ENCODE data around the gene IAH1.
"Not testable (repeated sequence)": the region's sequence is repeated elsewhere in the genome, so short reads cannot be mapped to it uniquely, and the experiment has no call there.

DNA sequence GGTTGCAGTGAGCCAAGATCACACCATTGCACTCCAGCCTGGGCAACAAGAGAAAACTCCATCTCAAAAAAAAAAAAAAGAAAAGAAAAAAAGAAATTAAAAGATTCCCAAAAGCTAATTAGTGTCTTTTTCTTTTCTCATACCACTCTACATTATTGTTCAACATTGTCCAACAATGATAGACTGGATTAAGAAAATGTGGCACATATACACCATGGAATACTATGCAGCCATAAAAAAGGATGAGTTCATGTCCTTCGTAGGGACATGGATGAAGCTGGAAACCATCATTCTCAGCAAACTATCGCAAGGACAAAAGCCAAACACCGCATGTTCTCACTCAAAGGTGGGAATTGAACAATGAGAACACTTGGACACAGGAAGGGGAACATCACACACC is 39.6 kb downstream of the IAH1 start:
- TF ChIP-seq, protein P1, sequence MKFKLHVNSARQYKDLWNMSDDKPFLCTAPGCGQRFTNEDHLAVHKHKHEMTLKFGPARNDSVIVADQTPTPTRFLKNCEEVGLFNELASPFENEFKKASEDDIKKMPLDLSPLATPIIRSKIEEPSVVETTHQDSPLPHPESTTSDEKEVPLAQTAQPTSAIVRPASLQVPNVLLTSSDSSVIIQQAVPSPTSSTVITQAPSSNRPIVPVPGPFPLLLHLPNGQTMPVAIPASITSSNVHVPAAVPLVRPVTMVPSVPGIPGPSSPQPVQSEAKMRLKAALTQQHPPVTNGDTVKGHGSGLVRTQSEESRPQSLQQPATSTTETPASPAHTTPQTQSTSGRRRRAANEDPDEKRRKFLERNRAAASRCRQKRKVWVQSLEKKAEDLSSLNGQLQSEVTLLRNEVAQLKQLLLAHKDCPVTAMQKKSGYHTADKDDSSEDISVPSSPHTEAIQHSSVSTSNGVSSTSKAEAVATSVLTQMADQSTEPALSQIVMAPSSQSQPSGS (CRISPR knock-in tag; IDR thresholded peaks at IDR 0.05) = not testable (repeated sequence)
- TF ChIP-seq, protein P2, sequence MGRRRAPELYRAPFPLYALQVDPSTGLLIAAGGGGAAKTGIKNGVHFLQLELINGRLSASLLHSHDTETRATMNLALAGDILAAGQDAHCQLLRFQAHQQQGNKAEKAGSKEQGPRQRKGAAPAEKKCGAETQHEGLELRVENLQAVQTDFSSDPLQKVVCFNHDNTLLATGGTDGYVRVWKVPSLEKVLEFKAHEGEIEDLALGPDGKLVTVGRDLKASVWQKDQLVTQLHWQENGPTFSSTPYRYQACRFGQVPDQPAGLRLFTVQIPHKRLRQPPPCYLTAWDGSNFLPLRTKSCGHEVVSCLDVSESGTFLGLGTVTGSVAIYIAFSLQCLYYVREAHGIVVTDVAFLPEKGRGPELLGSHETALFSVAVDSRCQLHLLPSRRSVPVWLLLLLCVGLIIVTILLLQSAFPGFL (CRISPR knock-in tag; IDR thresholded peaks at IDR 0.05) = not testable (repeated sequence)
- TF ChIP-seq POLR2AphosphoS2 (IDR thresholded peaks at IDR 0.05; ENCODE audit: low read length); DACH1 (IDR thresholded peaks at IDR 0.05; ENCODE audit: partially characterized antibody); POLR2AphosphoS5 (IDR thresholded peaks at IDR 0.05; ENCODE audit: control insufficient read depth, insufficient read depth, low read depth, low read length); ZNF263 (CRISPR knock-in tag; IDR thresholded peaks at IDR 0.05; ENCODE audit: borderline replicate concordance); FOXK2 (conservative IDR thresholded peaks at IDR 0.05 in 1 of 2, IDR thresholded peaks at IDR 0.05 in 1 of 2; ENCODE audit: low read depth in 2 of 2); PML (IDR thresholded peaks at IDR 0.05; ENCODE audit: low read length): not testable (repeated sequence)
- TF ChIP-seq, protein P3, sequence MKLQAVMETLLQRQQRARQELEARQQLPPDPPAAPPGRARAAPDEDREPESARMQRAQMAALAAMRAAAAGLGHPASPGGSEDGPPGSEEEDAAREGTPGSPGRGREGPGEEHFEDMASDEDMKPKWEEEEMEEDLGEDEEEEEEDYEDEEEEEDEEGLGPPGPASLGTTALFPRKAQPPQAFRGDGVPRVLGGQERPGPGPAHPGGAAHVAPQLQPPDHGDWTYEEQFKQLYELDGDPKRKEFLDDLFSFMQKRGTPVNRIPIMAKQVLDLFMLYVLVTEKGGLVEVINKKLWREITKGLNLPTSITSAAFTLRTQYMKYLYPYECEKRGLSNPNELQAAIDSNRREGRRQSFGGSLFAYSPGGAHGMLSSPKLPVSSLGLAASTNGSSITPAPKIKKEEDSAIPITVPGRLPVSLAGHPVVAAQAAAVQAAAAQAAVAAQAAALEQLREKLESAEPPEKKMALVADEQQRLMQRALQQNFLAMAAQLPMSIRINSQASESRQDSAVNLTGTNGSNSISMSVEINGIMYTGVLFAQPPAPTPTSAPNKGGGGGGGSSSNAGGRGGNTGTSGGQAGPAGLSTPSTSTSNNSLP (IDR thresholded peaks at IDR 0.05; ENCODE audit: borderline replicate concordance, low read depth, low read length) = not testable (repeated sequence)

All from K562 (cell line).